ENCODE results near the gene ARID4B. TPM values are rescaled to one million over a fixed set of nuclear protein-coding genes. Genes with fewer than 3 reads are reported as not detected.

Gene ARID4B
- polyA plus RNA-seq, 2 of the 4 experiments (the other 2 are of a cell fraction): 14.9 to 16.0 TPM

- TF ChIP-seq USF2 (IDR thresholded peaks at IDR 0.05) (no peak), CHD2 (IDR thresholded peaks at IDR 0.05; ENCODE audit: low read length, partially characterized antibody) (no peak), ZFP36 (IDR thresholded peaks at IDR 0.05; ENCODE audit: borderline replicate concordance, partially characterized antibody) (no peak), MAX (IDR thresholded peaks at IDR 0.05) (no peak)
Observed at GRCh38 chr1:235157150-235157549, 170.8 kb downstream of the ARID4B start (continued).

GRCh38 chr1:235156740-235157139 is 171.2 kb downstream of the ARID4B start:
- Histone ChIP-seq H3K4me1 (peaks cover 13% of the 10 kb centered on the region; the same call in 2 of the 3 replicates), H3K27ac (no peak overlapping the region), H3K4me3 (no peak overlapping the region), H3K4me2 (no peak overlapping the region), H3K9me3 (no peaks in the 10 kb centered on the region)
- CTCF ChIA-PET: interaction anchor here (0.7 to 1.0 kb wide), 3 partner anchors 15 to 260 kb away, joined by 3 read pairs; no protein-coding TSS in a partner anchor
- TF ChIP-seq ZSCAN20 (CRISPR knock-in tag; IDR thresholded peaks at IDR 0.05) (no peak), HOXB5 (CRISPR knock-in tag; IDR thresholded peaks at IDR 0.05) (no peak), BHLHE40 (IDR thresholded peaks at IDR 0.05; ENCODE audit: low read depth, low read length) (no peak), JUNB (IDR thresholded peaks at IDR 0.05) (no peak), GATA3 (IDR thresholded peaks at IDR 0.05; ENCODE audit: borderline replicate concordance) (no peak), JUN (IDR thresholded peaks at IDR 0.05) (no peak), SREBF2 (IDR thresholded peaks at IDR 0.05) (no peak), HES2 (IDR thresholded peaks at IDR 0.05) (no peak), NR3C1 (IDR thresholded peaks at IDR 0.05) (no peak), HOXB13 (CRISPR knock-in tag; IDR thresholded peaks at IDR 0.05; ENCODE audit: low read depth) (no peak), EHMT2 (IDR thresholded peaks at IDR 0.05; ENCODE audit: low read depth) (no peak), MAX (IDR thresholded peaks at IDR 0.05) (no peak)
- WGBS (ENCODE audit: missing lambda C conversion rate): 67% methylated on average over 4 of the region's 4 CpGs
- POLR2A ChIA-PET: interaction anchor here (0.6 to 1.1 kb wide), 2 partner anchors 11 to 255 kb away, joined by 3 read pairs; no protein-coding TSS in a partner anchor
- FAIRE-seq (no peak), DNase-seq (ENCODE audit: low read depth in 1 of 2, low spot score in 1 of 2) (no peak), ATAC-seq (no peak)

- no peak for ATAC-seq
- Histone ChIP-seq H3K4me3 (no peak overlapping the region), H3K9me3 (no peaks in the 10 kb centered on the region), H3K4me2 (no peak overlapping the region), H3K4me1 (peaks cover 12% of the 10 kb centered on the region; the same call in 2 of the 3 replicates), H3K27ac (no peak overlapping the region)
- TF ChIP-seq ZSCAN20 (CRISPR knock-in tag; IDR thresholded peaks at IDR 0.05): no peak
- TF ChIP-seq ZNF302 (CRISPR knock-in tag; IDR thresholded peaks at IDR 0.05): no peak
- TF ChIP-seq RAD21 (conservative IDR thresholded peaks at IDR 0.05 in 1 of 2, IDR thresholded peaks at IDR 0.05 in 1 of 2): 0 out of 5 replicates have a peak, but pooled peaks of 1 of the 2 experiments have one; percentile 4
- no peak for TF ChIP-seq ZFP36 (IDR thresholded peaks at IDR 0.05; ENCODE audit: borderline replicate concordance, partially characterized antibody)
- no peak for TF ChIP-seq MAX (IDR thresholded peaks at IDR 0.05)
- POLR2A ChIA-PET: interaction anchor here (0.6 to 1.1 kb wide), 2 partner anchors 11 to 255 kb away, joined by 3 read pairs; no protein-coding TSS in a partner anchor
- peak in 1 of 2 experiments; percentile 23 for DNase-seq (ENCODE audit: low read depth in 1 of 2, low spot score in 1 of 2)
- no peak for FAIRE-seq
- CTCF ChIA-PET: interaction anchor here (0.6 to 1.0 kb wide), 4 partner anchors 15 to 260 kb away, joined by 3 read pairs; no protein-coding TSS in a partner anchor
- WGBS (ENCODE audit: missing lambda C conversion rate): 79% methylated on average over 3 of the region's 3 CpGs
Observed at GRCh38 chr1:235156265-235156664, 171.7 kb downstream of the ARID4B start.

- Histone ChIP-seq H3K4me3 (no peak overlapping the region), H3K4me2 (no peak overlapping the region), H3K9me3 (no peaks in the 10 kb centered on the region), H3K4me1 (0 out of 3 replicates have a peak, but pooled peaks cover 4% of the 10 kb centered on the region), H3K27ac (no peak overlapping the region)
- DNase-seq (ENCODE audit: low read depth in 1 of 2, low spot score in 1 of 2): no peak
- ATAC-seq: no peak
- CTCF ChIA-PET: interaction anchor here (0.6 to 0.8 kb wide), 3 partner anchors 13 to 902 kb away, joined by 3 to 5 read pairs (median 5); no protein-coding TSS in a partner anchor
- no peak for FAIRE-seq
- peak; percentile 91 for TF ChIP-seq MAFK (IDR thresholded peaks at IDR 0.05; ENCODE audit: partially characterized antibody)
- TF ChIP-seq MAZ (IDR thresholded peaks at IDR 0.05; ENCODE audit: borderline replicate concordance, low read depth, low read length): no peak
- POLR2A ChIA-PET: interaction anchor here (3.0 kb wide), 1 partner anchor 9 kb away, joined by 12 read pairs; the partner anchor contains the start of gene RBM34
Observed at GRCh38 chr1:235152235-235152634, 175.7 kb downstream of the ARID4B start.
